Activated naive CD8-positive, alpha-beta T cell treated with anti-CD3 and anti-CD28 coated beads, Interleukin-2, amount 50 U/mL, for 16 hours (primary cell): ENCODE data around the gene RITA1.
"Not testable (repeated sequence)": the region's sequence is repeated elsewhere in the genome, so short reads cannot be mapped to it uniquely, and the experiment has no call there.

Experiments
- DNase-seq: peaks from one replicate; pipeline ENCODE4 v3.0.0-alpha.2; 2020; ENCODE audit warnings: low read depth, low spot score

Gene RITA1, protein sequence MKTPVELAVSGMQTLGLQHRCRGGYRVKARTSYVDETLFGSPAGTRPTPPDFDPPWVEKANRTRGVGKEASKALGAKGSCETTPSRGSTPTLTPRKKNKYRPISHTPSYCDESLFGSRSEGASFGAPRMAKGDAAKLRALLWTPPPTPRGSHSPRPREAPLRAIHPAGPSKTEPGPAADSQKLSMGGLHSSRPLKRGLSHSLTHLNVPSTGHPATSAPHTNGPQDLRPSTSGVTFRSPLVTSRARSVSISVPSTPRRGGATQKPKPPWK

DNA sequence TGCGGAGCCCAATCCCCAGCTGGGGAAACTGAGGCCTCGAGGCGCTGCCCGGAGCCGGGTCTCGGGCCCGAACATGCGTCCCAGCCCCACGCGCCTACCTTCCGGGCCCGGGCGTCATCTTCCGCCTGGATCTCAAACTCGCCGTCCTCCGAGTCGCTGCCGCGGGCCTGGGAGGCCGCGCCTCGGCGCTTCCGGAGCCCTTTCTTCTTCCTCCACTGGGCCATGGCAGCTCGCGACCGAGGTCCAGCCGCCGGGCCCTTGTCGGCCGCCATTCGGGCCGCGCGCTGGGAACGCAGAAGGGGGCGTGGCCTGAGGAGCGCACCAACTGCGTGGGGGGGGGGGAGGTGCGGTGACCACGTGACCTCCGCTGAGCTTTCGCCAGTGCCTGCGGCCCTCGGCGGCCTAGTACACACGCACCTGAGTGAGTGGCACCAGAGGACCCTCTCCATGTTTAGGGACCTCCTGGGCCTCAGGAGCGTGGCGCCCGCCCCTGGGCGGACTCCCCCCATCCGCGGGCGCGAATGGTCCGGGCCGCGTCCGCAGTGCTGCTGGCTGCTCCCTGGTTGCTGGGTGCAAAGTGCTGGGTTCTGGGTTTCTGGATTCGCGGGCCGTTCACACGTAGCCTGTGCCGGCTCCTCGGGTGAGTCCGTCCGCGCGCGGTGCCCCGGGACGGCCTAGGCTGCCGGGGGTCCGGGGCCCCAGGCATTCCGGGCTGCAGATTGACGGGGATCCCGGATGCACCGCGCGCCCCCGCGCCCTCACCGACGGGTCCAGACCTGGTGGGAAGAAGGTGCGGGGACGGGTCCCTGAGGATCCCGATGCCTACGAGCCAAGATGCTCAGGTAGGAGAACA, at the start of gene RITA1, which contains the start of gene DDX54:
RITA1 (plus strand) TSS at position 542 of the 853 bp plus-strand sequence. CDS start 1,026 bp downstream, outside the sequence.
DDX54 (minus strand) TSS at position 299 of the 853 bp plus-strand sequence; CDS start at position 272, 27 bp downstream.
- DNase-seq: peak; percentile 61

DNA sequence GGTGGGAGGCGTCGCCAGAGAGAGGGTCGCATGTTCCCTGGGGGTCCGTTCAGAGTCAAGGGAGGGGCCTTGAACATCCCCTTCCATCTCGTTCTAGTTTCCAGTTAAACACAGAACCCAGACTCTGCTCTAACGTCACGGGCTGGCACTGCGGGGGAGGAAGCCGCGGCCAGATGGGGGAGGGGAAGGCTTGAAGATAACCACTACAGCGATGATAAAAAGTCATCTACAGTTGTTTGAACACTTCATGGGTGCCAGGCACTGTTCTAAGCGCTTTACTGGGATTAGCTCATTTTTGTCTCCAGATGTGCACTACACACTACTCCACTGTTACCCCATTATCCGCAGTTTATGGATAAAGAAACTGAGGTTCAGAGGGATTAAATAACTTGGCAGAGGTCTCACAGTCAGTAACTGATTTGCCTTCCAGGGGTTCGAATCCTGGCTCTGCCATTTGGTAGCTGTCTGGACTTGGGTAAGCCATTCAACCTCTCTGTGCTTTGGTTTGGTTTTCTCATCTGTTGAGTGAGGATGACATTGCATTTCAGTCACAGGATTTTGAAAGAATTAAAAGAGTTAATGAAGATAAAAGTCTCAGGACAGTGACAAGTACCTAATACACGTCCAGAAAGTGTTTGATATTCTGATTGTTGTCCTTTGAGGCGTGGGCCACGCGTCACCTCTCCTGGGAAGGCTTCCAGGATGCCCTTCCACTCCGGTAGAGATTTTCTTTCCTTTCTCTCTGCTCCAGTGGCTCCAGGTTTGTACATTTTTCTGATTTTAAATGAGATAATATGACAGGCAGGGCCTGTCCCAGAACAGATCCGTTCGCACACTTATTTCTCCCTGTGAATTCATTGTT, 49.2 kb upstream of the RITA1 start:
- DNase-seq: peak; percentile 11

DNA sequence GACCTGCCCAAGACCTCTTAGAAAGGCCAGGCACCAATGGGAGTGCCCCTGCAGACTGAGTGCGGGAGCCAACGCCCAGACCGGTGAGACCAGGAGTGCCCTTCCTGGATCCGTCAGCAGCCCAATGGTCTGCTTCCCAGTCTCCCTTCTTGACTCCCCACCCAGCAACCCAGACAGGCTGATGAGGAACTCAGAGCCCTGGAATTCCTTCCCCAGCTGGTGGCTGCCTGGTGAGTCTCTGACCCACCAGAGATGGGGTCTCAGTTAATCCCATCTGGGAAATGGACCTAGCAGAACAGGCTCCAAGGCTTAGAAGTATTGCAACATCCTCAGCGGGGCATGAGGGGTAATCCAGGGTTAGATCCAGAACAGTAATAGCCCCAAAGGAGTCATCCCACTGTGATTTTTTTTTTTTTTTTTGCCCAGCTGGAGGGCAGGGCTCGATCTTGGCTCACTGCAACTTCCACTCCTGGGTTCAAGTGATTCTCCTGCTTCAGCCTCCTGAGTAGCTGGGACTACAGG, 48.5 kb upstream of the RITA1 start:
- no peak for DNase-seq

DNA sequence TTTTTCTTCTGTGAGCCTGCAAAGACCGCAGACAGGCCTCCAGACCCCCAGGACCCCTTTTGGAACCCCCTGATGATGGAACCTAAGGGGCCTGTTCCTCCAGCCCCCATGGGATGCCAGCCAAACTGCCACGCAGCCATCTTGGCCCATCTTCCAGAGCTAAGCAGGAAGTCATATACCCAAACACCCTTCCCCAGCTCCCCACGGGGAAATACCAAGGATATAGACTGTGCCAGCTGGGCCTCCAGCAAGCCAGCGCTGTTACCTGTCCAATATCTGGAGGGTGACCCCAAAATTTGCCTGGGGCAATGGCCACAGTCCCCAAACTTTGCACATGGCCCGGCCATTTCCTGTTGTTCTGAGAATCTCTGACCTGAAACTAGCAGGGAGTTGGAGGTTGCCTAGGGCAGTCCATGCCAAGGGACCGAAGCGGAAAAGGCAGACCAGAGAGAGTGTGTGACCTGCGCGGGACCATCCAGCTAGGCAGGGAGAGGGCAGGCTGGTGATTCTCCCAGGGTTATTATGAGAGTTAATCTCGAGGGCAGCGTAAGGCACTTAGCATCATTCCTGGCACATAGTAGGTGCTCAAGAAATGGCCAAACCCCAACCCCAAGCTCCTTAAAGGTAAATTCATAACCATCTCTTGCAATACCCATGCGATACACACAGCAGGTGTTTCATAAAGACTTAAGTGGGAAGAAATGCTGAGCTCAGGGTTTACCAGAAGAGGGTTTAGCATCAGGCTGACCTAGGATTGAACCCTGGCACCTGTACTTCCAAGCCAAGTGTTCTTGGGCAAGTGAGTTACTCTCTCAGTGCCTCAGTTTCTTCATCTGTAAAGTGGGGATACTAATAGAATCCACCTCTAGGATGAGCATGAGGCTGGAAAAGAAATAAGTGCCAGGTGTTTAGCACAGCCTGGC, 47.4 kb upstream of the RITA1 start:
- DNase-seq: no peak

DNA sequence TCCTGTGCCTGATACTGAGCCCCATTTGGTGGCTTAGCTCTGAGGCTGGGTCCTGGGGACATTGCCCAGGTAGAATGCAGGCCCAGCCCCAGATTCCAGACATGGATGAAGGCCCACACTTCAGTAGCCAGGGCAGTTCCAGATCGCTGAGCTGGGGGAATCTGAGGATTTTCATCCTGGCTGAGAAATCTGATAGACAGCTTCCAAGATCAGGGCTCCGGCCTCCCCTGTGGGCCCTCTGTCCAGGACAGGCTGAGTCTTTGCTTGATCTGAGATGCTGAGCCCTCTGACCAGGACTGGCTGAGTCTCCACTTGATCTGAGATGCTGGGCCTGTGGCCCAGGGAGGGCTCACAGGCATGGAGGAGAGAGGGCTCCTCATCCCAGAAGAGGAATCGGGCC, 46.7 kb upstream of the RITA1 start:
- no peak for DNase-seq

DNA sequence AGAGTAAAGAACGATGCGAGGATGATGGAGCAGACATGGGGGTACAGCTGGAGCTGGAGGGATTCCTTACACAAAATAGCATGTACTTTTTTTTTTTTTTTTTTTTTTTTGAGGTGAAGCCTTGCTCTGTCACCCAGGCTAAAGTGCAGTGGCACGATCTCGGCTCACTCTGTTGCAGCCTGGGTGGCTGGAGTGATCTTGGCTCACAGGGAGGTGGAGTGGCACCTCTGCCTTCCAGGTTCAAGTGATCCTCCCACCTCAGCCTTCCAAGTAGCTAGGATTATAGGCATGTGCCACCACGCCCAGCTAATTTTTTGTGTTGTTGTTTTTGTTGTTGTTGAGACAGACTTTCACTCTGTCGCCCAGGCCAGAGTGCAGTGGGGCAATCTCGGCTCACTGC, 44.8 kb upstream of the RITA1 start:
- no peak for DNase-seq

DNA sequence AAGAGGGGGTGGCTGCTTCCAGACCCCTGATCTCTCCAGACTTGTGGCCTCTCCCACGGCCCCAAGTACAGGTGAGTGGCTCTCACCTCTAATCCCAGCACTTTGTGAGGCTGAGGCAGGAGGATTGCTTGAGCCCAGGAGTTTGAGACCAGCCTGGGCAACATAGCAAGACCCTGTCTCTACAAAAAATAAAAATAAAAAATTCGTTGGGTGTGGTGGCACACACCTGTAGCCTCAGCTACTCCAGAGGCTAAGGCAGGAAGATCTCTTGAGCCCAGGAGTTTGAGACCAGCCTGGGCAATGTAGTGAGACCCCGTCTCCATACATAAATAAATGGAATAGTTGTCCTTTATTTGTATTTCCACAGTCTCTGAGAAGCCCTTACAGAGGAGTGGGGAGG, 43.8 kb upstream of the RITA1 start:
- DNase-seq: not testable (repeated sequence)

DNA sequence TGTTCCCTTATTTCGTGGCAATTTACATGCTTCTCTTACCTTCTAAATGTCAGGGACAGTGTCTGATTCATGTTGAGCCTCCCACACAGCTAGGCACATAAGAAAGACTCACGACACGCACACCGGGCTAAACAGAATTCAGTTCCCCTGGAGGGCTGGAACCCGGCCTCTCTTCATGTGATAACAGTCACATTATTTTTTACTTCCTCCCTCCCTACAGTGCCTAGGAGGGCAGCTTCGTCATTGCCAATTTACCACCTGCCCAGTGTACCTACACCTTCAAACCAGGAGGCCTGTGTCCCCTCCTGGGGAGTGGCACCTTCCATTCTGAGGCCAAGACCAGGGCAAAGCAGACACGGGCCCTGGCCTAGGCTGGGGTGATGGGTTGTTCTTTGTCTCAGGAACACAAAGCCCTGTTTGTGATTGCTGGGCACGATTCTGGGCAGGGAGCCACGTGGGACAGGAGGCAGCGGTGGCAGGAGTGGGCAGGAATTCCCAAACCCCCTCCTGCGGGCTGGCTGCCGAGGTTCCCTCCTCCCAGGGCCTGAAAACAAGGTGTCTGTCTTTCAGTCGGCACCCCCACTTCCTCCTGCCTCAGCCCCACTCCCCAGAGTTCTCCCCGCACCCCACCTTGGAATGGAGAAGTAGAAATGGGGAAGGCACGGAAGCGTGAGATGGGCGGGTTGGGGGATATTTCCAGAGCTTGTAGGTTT, 43.2 kb upstream of the RITA1 start:
- no peak for DNase-seq

DNA sequence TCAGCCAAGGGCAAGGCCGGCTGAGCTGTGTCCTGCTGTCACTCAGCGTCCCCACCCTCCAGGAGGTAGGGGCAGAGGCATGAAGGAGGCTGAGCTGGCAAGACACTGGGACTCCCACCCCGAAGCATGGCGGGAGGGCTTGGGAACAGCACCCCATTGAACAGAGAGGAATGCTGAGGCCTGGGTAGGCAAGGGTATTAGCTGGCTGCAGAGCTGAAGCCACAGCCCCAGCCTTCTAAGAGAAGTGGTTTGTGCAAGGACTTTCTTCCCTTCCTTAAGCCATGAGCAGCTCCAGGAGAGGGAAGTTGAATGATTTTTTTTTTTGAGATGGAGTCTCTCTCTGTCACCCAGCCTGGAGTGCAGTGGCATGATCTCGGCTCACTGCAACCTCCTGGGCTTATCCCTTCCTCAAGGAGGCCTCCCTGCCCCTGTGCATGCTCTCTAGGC, 42.6 kb upstream of the RITA1 start:
- no peak for DNase-seq

DNA sequence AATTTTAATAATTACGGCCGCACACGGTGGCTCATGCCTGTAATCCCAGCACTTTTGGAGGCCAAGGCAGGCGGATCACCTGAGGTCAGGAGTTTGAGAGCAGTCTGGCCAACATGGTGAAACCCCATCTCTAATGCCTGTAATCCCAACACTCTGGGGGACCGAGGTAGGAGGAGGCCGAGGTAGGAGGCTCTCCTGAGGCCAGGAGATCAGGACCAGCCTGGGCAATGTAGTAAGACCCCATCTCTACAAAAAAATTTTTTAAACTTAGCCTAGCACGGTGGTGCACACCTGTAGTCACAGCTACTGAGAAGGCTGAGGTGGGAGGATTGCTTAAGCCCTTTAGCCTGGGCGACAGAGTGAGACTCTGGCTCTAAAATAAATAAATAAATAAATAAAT, 41.6 kb upstream of the RITA1 start:
- no peak for DNase-seq

DNA sequence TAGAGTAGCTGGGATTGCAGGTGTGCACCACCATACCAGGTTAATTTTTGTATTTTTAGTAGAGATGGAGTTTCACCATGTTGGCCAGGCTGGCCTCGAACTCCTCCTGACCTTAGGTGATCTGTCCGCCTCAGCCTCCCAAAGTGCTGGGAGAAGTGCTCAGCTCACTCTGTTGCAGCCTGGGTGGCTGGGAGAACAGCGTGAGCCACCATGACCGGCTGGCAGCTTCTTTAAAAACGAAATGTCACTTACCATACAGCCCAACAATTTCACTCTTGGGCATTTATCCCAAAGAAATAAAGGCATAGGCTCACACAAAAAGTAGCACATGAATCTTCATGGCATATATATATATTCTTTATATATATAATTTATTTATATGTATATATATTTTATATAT, 40.7 kb upstream of the RITA1 start:
- no peak for DNase-seq

DNA sequence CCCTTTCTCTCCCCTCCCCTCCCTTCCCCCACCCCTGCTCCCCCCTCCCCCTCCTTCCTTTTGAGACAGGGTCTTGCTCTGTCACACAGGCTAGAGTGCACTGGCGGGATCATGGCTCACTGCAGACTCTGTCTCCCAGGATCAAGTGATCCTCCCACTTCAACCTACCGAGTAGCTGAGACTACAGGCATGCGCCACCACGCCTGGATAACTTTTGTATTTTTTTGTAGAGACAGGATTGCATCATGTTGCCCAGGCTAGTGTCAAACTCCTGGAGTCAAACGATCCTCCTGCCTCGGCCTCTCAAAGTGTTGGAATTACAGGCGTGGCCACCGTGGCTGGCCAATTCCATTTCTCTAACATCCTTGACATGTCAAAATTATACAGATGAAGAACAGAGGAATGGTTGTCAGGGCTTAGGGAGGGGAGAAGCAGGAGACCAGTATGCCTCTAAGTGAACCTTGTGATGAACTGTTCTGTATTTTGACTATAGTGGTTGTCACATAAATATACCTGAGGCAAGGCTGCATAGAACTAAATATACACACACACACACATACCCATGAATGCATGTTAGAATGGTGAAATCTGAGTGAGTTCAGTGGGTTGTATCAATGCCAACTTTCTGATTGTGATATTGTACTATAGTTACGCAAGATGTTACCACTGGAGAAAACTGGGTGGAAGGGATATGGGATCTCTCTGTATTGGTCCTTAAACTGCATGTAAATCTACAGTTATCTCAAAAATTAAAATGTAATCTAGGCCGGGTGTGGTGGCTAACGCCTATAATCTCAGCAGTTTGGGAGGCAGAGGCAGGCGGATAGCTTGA, 39.6 kb upstream of the RITA1 start:
- no peak for DNase-seq

DNA sequence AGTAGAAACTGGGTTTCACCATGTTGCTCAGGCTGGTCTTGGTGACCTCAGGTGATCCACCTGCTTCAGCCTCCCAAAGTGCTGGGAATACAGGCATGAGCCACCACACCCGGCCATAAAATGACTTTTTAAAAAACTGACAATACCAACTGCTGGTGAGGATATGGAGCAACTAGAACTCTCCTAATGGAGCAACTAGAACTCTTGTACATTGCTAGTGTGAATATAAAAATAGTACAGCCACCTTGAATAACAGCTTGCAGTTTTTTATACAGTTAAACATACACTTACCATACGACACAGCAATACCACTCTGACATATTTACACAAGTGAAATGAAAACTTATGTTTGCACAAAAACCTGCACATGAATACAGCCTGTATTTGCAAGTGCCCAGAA, 38.5 kb upstream of the RITA1 start:
- DNase-seq: no peak

DNA sequence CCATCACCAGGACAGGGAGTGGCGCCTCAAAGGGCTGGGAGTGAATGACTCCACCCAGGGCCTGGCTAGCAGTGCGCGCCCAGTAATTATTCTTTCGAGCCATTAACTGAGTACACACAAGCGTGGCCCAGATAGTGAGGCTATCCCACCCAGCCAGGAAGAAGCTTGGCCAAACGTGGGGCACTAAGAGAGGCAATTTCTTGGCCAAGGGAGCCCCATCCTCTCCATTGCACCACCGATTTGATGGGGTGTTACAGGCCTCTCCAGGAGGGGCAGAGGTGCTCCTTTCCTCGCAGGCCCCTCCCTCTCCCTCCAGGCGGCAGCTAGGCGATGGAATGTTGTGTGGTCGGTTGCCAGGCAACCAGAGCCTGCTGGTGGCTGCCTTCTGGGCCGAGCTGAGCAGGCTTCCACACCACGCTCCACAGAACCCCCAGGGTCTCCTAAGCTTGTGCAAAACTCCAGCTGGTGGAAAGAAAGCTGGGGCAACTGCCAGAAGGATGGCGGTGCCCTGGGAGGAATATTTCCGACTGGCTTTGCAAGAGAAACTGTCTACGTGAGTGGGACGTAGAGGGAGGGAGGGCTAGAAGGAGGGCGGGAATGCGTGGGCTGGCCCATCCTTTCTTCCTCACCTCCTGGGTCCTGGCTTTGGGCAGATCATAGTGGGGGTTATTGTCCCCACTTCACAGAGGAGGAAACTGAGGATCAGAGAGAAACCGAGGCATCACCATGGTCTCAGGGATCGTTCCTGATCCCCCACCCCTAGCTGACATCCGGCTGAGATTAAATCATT, 36.0 kb upstream of the RITA1 start, which contains the start of gene CFAP73:
CFAP73 (plus strand) TSS at position 364 of the 790 bp plus-strand sequence; CDS start at position 498, 134 bp downstream.
- no peak for DNase-seq

DNA sequence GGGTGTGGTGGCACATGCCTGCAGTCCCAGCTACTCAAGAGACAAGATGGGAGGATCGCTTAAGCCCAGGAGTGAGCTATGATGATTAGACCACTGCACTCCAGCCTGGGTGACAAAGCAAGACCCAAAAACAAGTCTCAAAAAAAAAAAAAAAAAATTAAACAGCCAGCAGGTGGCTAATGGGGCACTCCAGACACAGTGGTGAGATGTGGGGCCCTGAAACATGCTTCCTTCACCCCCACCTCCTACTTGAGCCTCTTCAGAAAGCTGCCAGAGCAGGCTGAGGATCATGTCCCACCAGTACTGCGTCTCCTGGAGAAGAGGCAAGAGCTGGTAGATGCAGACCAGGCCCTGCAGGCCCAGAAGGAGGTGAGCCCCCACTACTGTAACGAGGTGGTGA, 33.9 kb upstream of the RITA1 start:
- DNase-seq: no peak

DNA sequence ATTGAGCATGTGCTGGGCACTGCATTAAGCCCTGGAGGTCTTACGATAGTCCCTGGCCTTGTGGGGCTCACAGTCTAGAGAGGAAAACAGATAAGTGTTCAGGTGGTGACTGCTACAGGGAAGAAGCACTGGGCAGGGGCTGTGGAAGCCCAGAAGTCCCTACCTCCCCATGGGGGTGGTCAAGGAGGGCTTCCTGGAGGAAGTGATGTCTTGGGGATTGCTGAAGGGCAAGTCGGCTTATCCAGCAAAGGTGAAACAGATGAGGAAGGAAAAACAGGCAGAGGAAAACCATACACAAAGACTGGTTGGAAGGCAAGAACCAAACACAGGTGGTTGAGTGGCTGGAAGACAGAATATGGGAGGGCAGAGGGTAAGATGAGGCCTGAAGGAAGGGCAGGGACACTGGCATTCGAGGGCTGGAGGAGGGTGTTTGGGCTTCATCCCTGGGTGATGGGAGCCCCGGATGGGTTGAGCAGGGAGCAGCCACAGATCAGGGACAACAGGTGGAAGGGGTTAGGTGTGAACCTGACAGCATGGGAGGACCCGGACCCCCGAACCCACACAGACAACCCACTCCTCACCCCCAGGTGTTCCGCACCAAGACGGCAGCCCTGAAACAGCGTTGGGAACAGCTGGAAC, 33.2 kb upstream of the RITA1 start:
- no peak for DNase-seq
